ENCODE data around the gene RUNX1.
"Not testable (repeated sequence)": the region's sequence is repeated elsewhere in the genome, so short reads cannot be mapped to it uniquely, and the experiment has no call there.

Gene RUNX1

DNA sequence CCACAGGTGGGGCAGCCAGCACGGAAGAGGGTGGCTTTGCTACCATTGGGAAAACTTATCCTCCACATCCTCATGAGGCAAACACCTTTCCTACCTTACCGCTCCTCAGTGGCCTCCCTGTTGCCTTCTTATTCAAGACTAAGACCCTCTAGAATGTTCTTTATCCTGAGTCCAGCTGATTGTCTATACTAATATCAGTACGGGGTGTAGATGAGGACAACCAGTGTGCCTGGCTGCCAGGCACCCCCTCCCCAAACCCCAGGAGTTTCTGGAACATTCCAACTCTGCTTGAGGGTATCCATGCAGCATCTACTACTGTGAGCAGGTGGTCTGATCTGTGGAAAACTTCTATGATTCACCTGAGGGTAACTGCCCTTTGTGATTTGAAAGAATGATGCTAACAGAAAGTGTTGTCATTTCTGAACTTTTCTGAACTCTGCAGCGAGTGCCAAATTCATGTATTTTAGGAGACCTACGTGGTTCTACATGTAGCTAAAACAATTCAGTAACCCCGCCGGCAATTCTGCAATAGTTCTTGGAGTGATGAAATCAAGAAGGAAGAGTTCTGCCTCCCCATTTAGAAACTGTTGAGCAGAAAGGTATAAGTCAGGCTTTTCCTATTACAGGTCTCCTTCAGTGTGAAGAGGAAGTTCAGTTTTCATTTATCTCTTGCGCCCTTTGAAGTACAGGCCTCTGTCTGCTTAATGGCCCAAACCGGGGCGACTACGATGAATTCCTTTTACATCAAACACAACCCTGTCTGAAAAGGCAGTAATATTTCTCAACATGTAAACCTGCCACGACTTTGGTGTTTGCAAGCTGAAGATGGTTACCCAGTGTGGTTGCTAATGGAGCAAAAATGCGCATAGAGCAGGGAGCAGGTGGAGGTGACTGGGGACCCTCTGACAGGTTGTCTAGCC lies 80.4 kb downstream of the RUNX1 start:
- Histone ChIP-seq H2AFZ (ENCODE audit: low read depth, low read length) (no peak overlapping the region), H3K4me1 (ENCODE audit: low read length) (peaks cover 40% of the 10 kb centered on the region), H3K27ac (ENCODE audit: low read length) (no peak overlapping the region), H3K36me3 (replicated peaks; ENCODE audit: low read depth, low read length) (peaks cover 8% of the 10 kb centered on the region), H3K79me2 (ENCODE audit: low read length) (peaks cover 20% of the 10 kb centered on the region), H3K9ac (ENCODE audit: low read length) (no peak overlapping the region), H4K20me1 (ENCODE audit: insufficient read depth, low read length) (peaks cover 90% of the 10 kb centered on the region), H3K4me2 (ENCODE audit: low read length) (peak overlapping the region; percentile 68), H3K9me3 (ENCODE audit: insufficient read depth, low read length) (no peaks in the 10 kb centered on the region), H3K4me3 (ENCODE audit: low read length) (peak overlapping the region; percentile 43), H3K27me3 (ENCODE audit: low read depth, low read length) (peaks cover 19% of the 10 kb centered on the region)
- no peak for TF ChIP-seq EZH2phosphoT487 (IDR thresholded peaks at IDR 0.05; ENCODE audit: low read depth)
- TF ChIP-seq, protein P1, sequence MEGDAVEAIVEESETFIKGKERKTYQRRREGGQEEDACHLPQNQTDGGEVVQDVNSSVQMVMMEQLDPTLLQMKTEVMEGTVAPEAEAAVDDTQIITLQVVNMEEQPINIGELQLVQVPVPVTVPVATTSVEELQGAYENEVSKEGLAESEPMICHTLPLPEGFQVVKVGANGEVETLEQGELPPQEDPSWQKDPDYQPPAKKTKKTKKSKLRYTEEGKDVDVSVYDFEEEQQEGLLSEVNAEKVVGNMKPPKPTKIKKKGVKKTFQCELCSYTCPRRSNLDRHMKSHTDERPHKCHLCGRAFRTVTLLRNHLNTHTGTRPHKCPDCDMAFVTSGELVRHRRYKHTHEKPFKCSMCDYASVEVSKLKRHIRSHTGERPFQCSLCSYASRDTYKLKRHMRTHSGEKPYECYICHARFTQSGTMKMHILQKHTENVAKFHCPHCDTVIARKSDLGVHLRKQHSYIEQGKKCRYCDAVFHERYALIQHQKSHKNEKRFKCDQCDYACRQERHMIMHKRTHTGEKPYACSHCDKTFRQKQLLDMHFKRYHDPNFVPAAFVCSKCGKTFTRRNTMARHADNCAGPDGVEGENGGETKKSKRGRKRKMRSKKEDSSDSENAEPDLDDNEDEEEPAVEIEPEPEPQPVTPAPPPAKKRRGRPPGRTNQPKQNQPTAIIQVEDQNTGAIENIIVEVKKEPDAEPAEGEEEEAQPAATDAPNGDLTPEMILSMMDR (IDR thresholded peaks at IDR 0.05; ENCODE audit: low read depth, low read length): no peak

DNA sequence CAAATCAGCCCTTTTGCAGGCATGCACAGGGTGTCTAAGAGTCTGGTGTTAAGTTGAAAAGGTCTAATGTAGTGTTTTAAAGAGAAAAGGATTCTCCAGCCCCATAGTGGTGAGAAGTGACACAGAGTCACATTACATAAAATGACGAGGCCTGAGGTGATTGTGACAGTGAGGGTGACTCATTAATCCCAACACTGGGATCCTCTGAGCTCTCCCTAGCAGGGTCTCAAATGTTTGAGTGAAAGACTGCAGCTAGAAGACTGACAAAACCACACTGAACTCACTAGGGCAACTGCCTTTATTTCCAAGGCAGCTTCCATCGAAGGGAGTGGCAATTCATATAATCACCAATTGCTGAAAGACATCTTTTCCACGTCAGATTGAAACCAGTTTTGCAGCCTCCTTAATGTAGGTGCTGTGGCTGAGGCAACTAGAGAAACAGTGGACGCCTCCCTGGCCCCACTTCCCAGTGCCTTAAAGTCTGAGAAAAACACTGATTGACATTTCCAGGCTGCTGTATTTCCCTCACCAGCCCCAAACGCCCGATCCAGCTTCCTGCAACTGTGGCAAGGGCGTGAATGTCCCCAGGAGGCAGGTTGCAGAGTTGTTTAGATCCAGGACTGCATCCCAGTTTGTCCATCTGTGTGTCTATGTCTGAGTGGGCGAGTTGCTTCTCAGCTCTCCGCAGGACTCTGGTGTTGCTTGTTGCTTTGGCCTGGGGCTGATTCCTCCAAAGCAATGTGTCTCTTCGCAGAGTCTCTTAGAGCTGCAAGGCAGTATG lies 81.4 kb downstream of the RUNX1 start:
- Histone ChIP-seq H3K27ac (ENCODE audit: low read length) (no peak overlapping the region), H3K4me3 (ENCODE audit: low read length) (no peak overlapping the region), H3K36me3 (replicated peaks; ENCODE audit: low read depth, low read length) (peaks cover 4% of the 10 kb centered on the region), H3K9me3 (ENCODE audit: insufficient read depth, low read length) (no peaks in the 10 kb centered on the region), H4K20me1 (ENCODE audit: insufficient read depth, low read length) (peaks cover 90% of the 10 kb centered on the region), H3K27me3 (ENCODE audit: low read depth, low read length) (peaks cover 10% of the 10 kb centered on the region), H2AFZ (ENCODE audit: low read depth, low read length) (no peak overlapping the region), H3K79me2 (ENCODE audit: low read length) (peaks cover 14% of the 10 kb centered on the region; the same call in 1 of the 2 replicates), H3K4me1 (ENCODE audit: low read length) (peaks cover 33% of the 10 kb centered on the region), H3K9ac (ENCODE audit: low read length) (no peak overlapping the region), H3K4me2 (ENCODE audit: low read length) (peak overlapping the region; percentile 68)
- no peak for TF ChIP-seq EZH2phosphoT487 (IDR thresholded peaks at IDR 0.05; ENCODE audit: low read depth)
- TF ChIP-seq, protein P1 (IDR thresholded peaks at IDR 0.05; ENCODE audit: low read depth, low read length): no peak

DNA sequence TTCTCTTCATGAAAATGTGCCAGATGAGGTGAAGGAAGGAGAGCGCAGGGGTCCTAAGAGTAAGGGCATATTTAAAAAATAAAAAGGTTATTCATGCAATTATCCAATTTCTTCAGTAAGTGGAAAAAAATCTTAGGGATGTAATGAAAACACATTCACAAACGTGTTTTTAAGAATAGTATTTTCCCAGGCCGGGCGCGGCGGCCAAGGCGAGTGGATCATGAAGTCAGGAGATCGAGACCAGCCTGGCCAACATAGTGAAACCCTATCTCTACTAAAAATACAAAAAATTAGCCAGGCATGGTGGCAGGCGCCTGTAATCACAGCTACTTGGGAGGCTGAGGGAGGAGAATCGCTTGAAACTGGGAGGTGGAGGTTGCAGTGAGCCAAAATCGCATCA lies 82.2 kb downstream of the RUNX1 start:
- Histone ChIP-seq H3K4me1 (ENCODE audit: low read length) (peaks cover 33% of the 10 kb centered on the region), H4K20me1 (ENCODE audit: insufficient read depth, low read length) (peaks cover 83% of the 10 kb centered on the region), H3K79me2 (ENCODE audit: low read length) (peaks cover 14% of the 10 kb centered on the region; the same call in 1 of the 2 replicates)
- H3K4me2 ChIP-seq (ENCODE audit: low read length); H3K36me3 ChIP-seq (replicated peaks; ENCODE audit: low read depth, low read length); H3K27ac ChIP-seq (ENCODE audit: low read length); H3K4me3 ChIP-seq (ENCODE audit: low read length); H3K9me3 ChIP-seq (ENCODE audit: insufficient read depth, low read length); H3K9ac ChIP-seq (ENCODE audit: low read length); H2AFZ ChIP-seq (ENCODE audit: low read depth, low read length); H3K27me3 ChIP-seq (ENCODE audit: low read depth, low read length): not testable (repeated sequence)

DNA sequence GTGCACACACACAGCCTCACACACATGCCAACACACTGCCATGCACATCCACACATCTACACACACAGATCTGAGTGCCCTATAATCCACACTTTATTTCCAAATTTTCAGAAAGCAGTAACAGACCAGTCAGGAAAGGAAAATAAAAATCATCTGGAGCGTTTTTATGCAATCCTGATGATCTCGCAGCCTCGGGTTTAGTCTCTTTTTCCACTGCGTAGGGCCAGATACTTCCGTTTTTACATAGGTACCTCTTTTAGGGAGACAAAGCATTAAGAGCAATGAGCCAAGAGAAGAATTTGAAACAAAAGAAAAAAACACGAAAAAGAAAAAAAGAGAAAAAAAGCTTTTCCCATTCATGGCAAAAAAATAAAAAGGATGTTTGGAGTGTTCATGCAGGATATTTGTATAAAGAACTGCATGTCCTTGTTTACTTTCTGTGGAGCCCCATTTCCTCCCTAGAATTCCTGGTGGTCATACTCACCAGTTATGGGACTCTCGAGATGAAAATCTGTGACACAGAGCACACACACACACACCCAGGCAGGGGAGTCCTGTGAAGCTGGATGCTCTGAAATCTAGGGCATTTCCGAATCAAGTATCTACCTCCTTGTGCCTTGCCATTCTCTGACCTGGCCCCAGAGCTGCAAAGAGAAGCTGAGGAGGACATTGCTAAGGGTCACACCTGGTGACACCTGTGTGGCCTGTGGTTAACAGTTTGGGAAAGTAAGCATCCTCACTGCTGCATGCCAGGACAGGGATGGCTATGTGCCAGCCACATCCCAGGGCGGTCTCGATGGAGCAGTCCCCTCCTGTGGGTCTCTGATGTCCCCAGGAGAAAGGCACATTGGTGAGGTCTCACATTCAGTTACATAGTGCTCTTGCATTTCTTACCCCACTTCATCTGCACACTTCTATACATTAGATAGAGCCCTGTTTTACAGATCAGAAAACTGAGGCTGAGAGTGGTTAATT lies 83.6 kb downstream of the RUNX1 start:
- Histone ChIP-seq H3K27ac (ENCODE audit: low read length) (no peak overlapping the region), H3K9ac (ENCODE audit: low read length) (no peak overlapping the region), H3K27me3 (ENCODE audit: low read depth, low read length) (no peaks in the 10 kb centered on the region), H4K20me1 (ENCODE audit: insufficient read depth, low read length) (peaks cover 71% of the 10 kb centered on the region), H3K79me2 (ENCODE audit: low read length) (peaks cover 14% of the 10 kb centered on the region; the same call in 1 of the 2 replicates), H3K4me2 (ENCODE audit: low read length) (no peak overlapping the region), H3K4me1 (ENCODE audit: low read length) (peaks cover 33% of the 10 kb centered on the region), H3K4me3 (ENCODE audit: low read length) (no peak overlapping the region), H3K9me3 (ENCODE audit: insufficient read depth, low read length) (no peaks in the 10 kb centered on the region), H2AFZ (ENCODE audit: low read depth, low read length) (no peak overlapping the region), H3K36me3 (replicated peaks; ENCODE audit: low read depth, low read length) (peaks cover 3% of the 10 kb centered on the region)
- TF ChIP-seq, protein P1 (IDR thresholded peaks at IDR 0.05; ENCODE audit: low read depth, low read length): no peak
- TF ChIP-seq EZH2phosphoT487 (IDR thresholded peaks at IDR 0.05; ENCODE audit: low read depth): no peak
